A549 (cell line): Measurements from ENCODE around the gene EPHB4. TPM values are rescaled to one million over a fixed set of nuclear protein-coding genes. Genes with fewer than 3 reads are reported as not detected.

ENCODE experiments used
- ATAC-seq, 2 experiments: fragments of 200-7000 bp in 1 of 2; fragments of >200 bp in 1 of 2; cut with Nextera tagmentation in 1 of 2; cut with Tn5 transposase in 1 of 2; 3 replicates each; pipeline versions ENCODE4 v1.8.0 to v1.9.1; 2018 to 2020; ENCODE audit warnings: mild to moderate bottlenecking in 1 of 2, moderate library complexity in 1 of 2
- CTCF ChIA-PET: fragments of 300-600 bp; sonication (Branson Sonifier 250); formaldehyde crosslinking; extraction: SDS; loops from one replicate; lab custom pipeline; 2021; ENCODE audit warnings: antibody characterized with exemption, inconsistent platforms; lab: Yijun Ruan, JAX
- POLR2A ChIA-PET: fragments of 350-600 bp; formaldehyde crosslinking; extraction: SDS; loops from one replicate; lab custom pipeline; 2021; ENCODE audit warnings: antibody characterized with exemption, inconsistent platforms; lab: Yijun Ruan, JAX
- DNase-seq, 2 experiments: peaks; one replicate each; pipeline versions ENCODE4 v3.0.0 to v3.0.0-alpha.2; 2011 to 2016; ENCODE audit warnings: low read depth in 1 of 2, low spot score in 1 of 2
- FAIRE-seq: peaks from 2 replicates; lab custom pipeline; 2011; peaks lifted over from hg19 to GRCh38; lab: Jason Lieb, UNC
- H3K27ac ChIP-seq, 2 experiments: fragments of >200 bp; sonication (Bioruptor Twin); formaldehyde crosslinking; 3 replicates each; pipeline ENCODE4 v1.5.1; 2016 to 2017
- H3K4me1 ChIP-seq: fragments of >200 bp; sonication (Bioruptor Twin); formaldehyde crosslinking; 3 replicates; pipeline ENCODE4 v1.6.1; 2016
- H3K4me2 ChIP-seq: fragments of >200 bp; sonication (Bioruptor Twin); formaldehyde crosslinking; 3 replicates; pipeline ENCODE4 v1.6.1; 2016
- H3K4me3 ChIP-seq: fragments of >200 bp; sonication (Bioruptor Twin); formaldehyde crosslinking; 3 replicates; pipeline ENCODE4 v1.5.1; 2016
- H3K9me3 ChIP-seq: fragments of >200 bp; sonication (Bioruptor Twin); formaldehyde crosslinking; 3 replicates; pipeline ENCODE4 v1.6.1; 2016
- BHLHE40 ChIP-seq: IDR thresholded peaks from 2 replicates; pipeline ENCODE4 v1.6.1; 2012; ENCODE audit warnings: low read depth, low read length, inconsistent platforms
- CBX2 ChIP-seq: fragments of 200-600 bp; sonication (generic); IDR thresholded peaks from 2 replicates; pipeline ENCODE4 v1.6.1; 2016; ENCODE audit warnings: low read depth, mild to moderate bottlenecking, borderline replicate concordance
- CBX8 ChIP-seq: fragments of 200-600 bp; sonication (generic); IDR thresholded peaks from 2 replicates; pipeline ENCODE4 v1.6.1; 2016
- CHD4 ChIP-seq: fragments of 200-600 bp; sonication (generic); IDR thresholded peaks from 2 replicates; pipeline ENCODE4 v1.6.1; 2016; ENCODE audit warnings: antibody characterized with exemption, mild to moderate bottlenecking, borderline replicate concordance
- CTCF ChIP-seq: fragments of >200 bp; sonication (Bioruptor Twin); formaldehyde crosslinking; IDR thresholded peaks from 3 replicates; pipeline ENCODE4 v1.5.1; 2016
- ELK1 ChIP-seq: fragments of 150-350 bp; IDR thresholded peaks from 2 replicates; pipeline ENCODE4 v1.6.1; 2014; ENCODE audit warnings: low read depth, mild to moderate bottlenecking, low read length
- EP300 ChIP-seq, 2 experiments: fragments of >200 bp; sonication (Bioruptor Twin); formaldehyde crosslinking; IDR thresholded peaks; 2 replicates in 1 of 2; 3 replicates in 1 of 2; pipeline ENCODE4 v1.6.1; 2016 to 2017
- FOSL2 ChIP-seq, 2 experiments: fragments of 450-650 bp in 1 of 2; fragments of >200 bp in 1 of 2; sonication (Bioruptor Twin) in 1 of 2; formaldehyde crosslinking; IDR thresholded peaks; 2 replicates each; pipeline versions ENCODE4 v1.5.0 to v1.6.1; 2016 to 2020; ENCODE audit warnings: mild to moderate bottlenecking in 1 of 2, moderate library complexity in 1 of 2
- HEYL ChIP-seq: fragments of 250-450 bp; sonication (Bioruptor Pico); IDR thresholded peaks from 2 replicates; pipeline ENCODE4 v1.8.0; 2021; ENCODE audit warnings: mild to moderate bottlenecking, moderate library complexity
- HOXA7 ChIP-seq: fragments of 250-450 bp; sonication (Bioruptor Pico); IDR thresholded peaks from 2 replicates; pipeline ENCODE4 v1.5.0; 2020; ENCODE audit warnings: mild to moderate bottlenecking, moderate library complexity
- JUN ChIP-seq, 2 experiments: fragments of >200 bp; sonication (Bioruptor Twin); formaldehyde crosslinking; IDR thresholded peaks; 2 replicates in 1 of 2; 3 replicates in 1 of 2; pipeline ENCODE4 v1.6.1; 2016 to 2017
- KDM1A ChIP-seq: fragments of 200-600 bp; sonication (generic); IDR thresholded peaks from 2 replicates; pipeline ENCODE4 v1.6.1; 2016; ENCODE audit warnings: low read depth, mild to moderate bottlenecking
- KDM5A ChIP-seq: fragments of 200-600 bp; sonication (generic); IDR thresholded peaks from 2 replicates; pipeline ENCODE4 v1.6.1; 2016; ENCODE audit warnings: antibody characterized with exemption, mild to moderate bottlenecking
- MAZ ChIP-seq: fragments of 150-350 bp; IDR thresholded peaks from 2 replicates; pipeline ENCODE4 v1.6.1; 2014; ENCODE audit warnings: antibody characterized with exemption, low read depth, low read length, borderline replicate concordance
- MYC ChIP-seq: IDR thresholded peaks from 2 replicates; pipeline ENCODE4 v1.6.1; 2012; ENCODE audit warnings: mild to moderate bottlenecking, inconsistent platforms, low read length, improper control_type of control experiment, borderline replicate concordance
- NR3C1 ChIP-seq: fragments of >200 bp; sonication (Bioruptor Twin); formaldehyde crosslinking; IDR thresholded peaks from 3 replicates; pipeline ENCODE4 v1.6.1; 2017
- TFCP2L1 ChIP-seq: fragments of 250-450 bp; sonication (Bioruptor Pico); IDR thresholded peaks from 2 replicates; pipeline ENCODE4 v1.5.0; 2021; ENCODE audit warnings: mild to moderate bottlenecking
- ZC3H11A ChIP-seq: fragments of 450-650 bp; IDR thresholded peaks from 2 replicates; pipeline ENCODE4 v1.6.1; 2014; ENCODE audit warnings: antibody characterized with exemption, mild to moderate bottlenecking
- WGBS: methylation state at CpG from one replicate; pipeline ENCODE4 v1.1.6; 2017; ENCODE audit errors: missing lambda C conversion rate; 5-methylcytosine and 5-hydroxymethylcytosine counted together
- polyA plus RNA-seq, 4 experiments: library from polyadenylated mRNA; depleted of rRNA in 3 of 4; stranded (reverse); fragments of >200 nt; fragmentation: RNase III in 1 of 4; extraction: RNeasy Plus Mini Kit Qiagen cat#74134 plus additional on column Dnase treatment in 1 of 4; gene quantifications; 2 replicates in 3 of 4; 3 replicates in 1 of 4; pipeline ENCODE4 v1.2.3, GENCODE V29; 2011 to 2017
- TF ChIP-seq, protein P1 (sequence below): IDR thresholded peaks from 2 replicates; pipeline ENCODE4 v1.6.1; 2012
- TF ChIP-seq, protein P2 (sequence below): IDR thresholded peaks from 2 replicates; pipeline ENCODE4 v1.6.1; 2012
- TF ChIP-seq, protein P3 (sequence below): fragments of 250-450 bp; sonication (Bioruptor Pico); IDR thresholded peaks from 2 replicates; pipeline ENCODE4 v1.5.0; 2020; ENCODE audit warnings: low read depth, mild to moderate bottlenecking, moderate library complexity

Gene EPHB4
- polyA plus RNA-seq, 2 of the 4 experiments (the other 2 are of a cell fraction), result 30.4 to 40.5 TPM

DNA sequence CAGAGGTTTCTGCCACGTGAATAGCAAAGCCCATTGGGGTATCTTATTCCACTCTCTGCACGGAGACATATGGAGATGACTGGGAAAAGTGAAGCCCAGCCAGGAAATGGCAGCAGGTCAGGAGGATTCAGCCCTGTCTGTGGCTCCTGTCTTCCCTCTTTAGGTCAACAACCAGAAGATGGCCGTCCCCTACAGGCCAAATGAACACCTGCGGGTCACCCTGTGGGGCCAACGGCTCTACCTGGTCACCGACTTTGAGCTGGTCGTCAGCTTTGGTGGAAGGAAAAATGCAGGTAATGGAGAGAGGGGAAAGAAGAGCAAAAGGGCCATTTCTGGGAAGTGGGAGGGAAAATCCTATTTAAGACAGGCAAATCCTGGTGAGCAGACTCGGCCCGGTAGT lies 38.3 kb downstream of the EPHB4 start:
- TF ChIP-seq JUN (IDR thresholded peaks at IDR 0.05), result no peak
- no peak for TF ChIP-seq ELK1
- TF ChIP-seq TFCP2L1 (CRISPR knock-in tag), result no peak
- TF ChIP-seq BHLHE40, result no peak
- TF ChIP-seq, protein P1, sequence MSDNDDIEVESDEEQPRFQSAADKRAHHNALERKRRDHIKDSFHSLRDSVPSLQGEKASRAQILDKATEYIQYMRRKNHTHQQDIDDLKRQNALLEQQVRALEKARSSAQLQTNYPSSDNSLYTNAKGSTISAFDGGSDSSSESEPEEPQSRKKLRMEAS, result no peak
- TF ChIP-seq CHD4, result no peak
- TF ChIP-seq CBX8, result no peak
- TF ChIP-seq NR3C1, result no peak
- no peak for TF ChIP-seq ZC3H11A
- TF ChIP-seq EP300 (IDR thresholded peaks at IDR 0.05), result no peak
- TF ChIP-seq, protein P2, sequence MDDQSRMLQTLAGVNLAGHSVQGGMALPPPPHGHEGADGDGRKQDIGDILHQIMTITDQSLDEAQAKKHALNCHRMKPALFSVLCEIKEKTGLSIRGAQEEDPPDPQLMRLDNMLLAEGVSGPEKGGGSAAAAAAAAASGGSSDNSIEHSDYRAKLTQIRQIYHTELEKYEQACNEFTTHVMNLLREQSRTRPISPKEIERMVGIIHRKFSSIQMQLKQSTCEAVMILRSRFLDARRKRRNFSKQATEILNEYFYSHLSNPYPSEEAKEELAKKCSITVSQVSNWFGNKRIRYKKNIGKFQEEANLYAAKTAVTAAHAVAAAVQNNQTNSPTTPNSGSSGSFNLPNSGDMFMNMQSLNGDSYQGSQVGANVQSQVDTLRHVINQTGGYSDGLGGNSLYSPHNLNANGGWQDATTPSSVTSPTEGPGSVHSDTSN, result no peak
- no peak for TF ChIP-seq FOSL2 (IDR thresholded peaks at IDR 0.05)
- no peak for TF ChIP-seq FOSL2 (CRISPR knock-in tag; IDR thresholded peaks at IDR 0.05)
- TF ChIP-seq CTCF, result no peak
- TF ChIP-seq CBX2, result no peak
- TF ChIP-seq KDM1A, result no peak
- no peak for TF ChIP-seq MYC
- TF ChIP-seq, all 56 proteins: peak for 0
- Histone ChIP-seq H3K4me2 (no peak overlapping the region), H3K27ac (no peak overlapping the region), H3K9me3 (peaks cover 5% of the 10 kb centered on the region; the same call in 2 of the 3 replicates), H3K4me1 (peaks cover 3% of the 10 kb centered on the region), H3K4me3 (no peak overlapping the region)
- 36% methylated on average over 9 of the region's 9 CpGs for WGBS
- ChIA-PET POLR2A (no interaction called here), CTCF (interaction anchor here (1.3 to 7.1 kb wide), 8 partner anchors 12 to 84 kb away, joined by 3 to 53 read pairs (median 8); partner anchors contain the start of genes EPO, POP7 and SLC12A9)
- FAIRE-seq (no peak), DNase-seq (no peak), ATAC-seq (peak in 1 of 2 experiments; percentile 57; a peak in 3 of 6 replicates)

GRCh38 chr7:100786323-100786722 lies 41.0 kb downstream of the EPHB4 start:
- POLR2A ChIA-PET, result no interaction called here
- ATAC-seq, result no peak
- peaks cover 5% of the 10 kb centered on the region; the same call in 2 of the 3 replicates for H3K9me3 ChIP-seq
- no peak overlapping the region for H3K4me3 ChIP-seq
- TF ChIP-seq MAZ, result no peak
- no peak for TF ChIP-seq EP300 (IDR thresholded peaks at IDR 0.05)
- no peak for TF ChIP-seq KDM5A
- TF ChIP-seq TFCP2L1 (CRISPR knock-in tag), result no peak
- no peak for TF ChIP-seq HEYL (CRISPR knock-in tag)
- TF ChIP-seq, all 56 proteins: peak for 0
- FAIRE-seq (no peak), DNase-seq (no peak)
- Histone ChIP-seq H3K27ac (no peak overlapping the region), H3K4me2 (no peak overlapping the region), H3K4me1 (no peaks in the 10 kb centered on the region)
- WGBS, result 15% methylated on average over 1 of the region's 1 CpG
- CTCF ChIA-PET, result interaction anchor here (1.2 to 7.1 kb wide), 4 partner anchors 10 to 66 kb away, joined by 3 to 53 read pairs (median 11); partner anchors contain the start of genes EPHB4 and SLC12A9

DNA sequence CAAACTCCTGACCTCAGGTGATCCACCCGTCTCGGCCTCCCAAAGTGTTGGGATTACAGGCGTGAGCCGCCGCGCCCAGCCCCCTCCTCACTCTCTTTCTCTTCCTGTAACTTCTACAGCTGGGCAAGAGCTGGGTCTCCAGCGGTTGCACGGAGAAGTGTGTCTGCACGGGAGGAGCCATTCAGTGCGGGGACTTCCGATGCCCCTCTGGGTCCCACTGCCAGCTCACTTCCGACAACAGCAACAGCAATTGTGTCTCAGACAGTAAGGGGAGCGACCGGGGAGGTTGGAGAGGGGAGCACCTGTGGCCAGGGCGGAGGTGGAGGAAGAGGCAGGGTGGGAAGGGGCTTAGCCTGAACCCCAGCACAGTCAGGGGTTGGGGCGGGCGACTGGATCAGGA lies 41.4 kb downstream of the EPHB4 start:
- no peak; a peak in 1 of 6 replicates for ATAC-seq
- Histone ChIP-seq H3K4me2 (no peak overlapping the region), H3K4me3 (no peak overlapping the region), H3K4me1 (no peaks in the 10 kb centered on the region), H3K9me3 (peaks cover 5% of the 10 kb centered on the region; the same call in 2 of the 3 replicates), H3K27ac (no peak overlapping the region)
- 75% methylated on average over 17 of the region's 17 CpGs for WGBS
- no peak for FAIRE-seq
- POLR2A ChIA-PET, result no interaction called here
- DNase-seq, result no peak
- CTCF ChIA-PET, result interaction anchor here (1.2 to 7.1 kb wide), 4 partner anchors 10 to 66 kb away, joined by 3 to 53 read pairs (median 11); partner anchors contain the start of genes EPHB4 and SLC12A9
- TF ChIP-seq, protein P3, sequence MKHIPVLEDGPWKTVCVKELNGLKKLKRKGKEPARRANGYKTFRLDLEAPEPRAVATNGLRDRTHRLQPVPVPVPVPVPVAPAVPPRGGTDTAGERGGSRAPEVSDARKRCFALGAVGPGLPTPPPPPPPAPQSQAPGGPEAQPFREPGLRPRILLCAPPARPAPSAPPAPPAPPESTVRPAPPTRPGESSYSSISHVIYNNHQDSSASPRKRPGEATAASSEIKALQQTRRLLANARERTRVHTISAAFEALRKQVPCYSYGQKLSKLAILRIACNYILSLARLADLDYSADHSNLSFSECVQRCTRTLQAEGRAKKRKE (CRISPR knock-in tag), result no peak
- TF ChIP-seq HOXA7, result no peak
